NCI-H1105 (cell line): ENCODE measurements around the gene RAB3IL1.
"Not testable (repeated sequence)": the region's sequence is repeated elsewhere in the genome, so short reads cannot be mapped to it uniquely, and the experiment has no call there.

Experiments used
- DNase-seq: peaks from one replicate; lab custom pipeline; 2025; lab: John Stamatoyannopoulos, UW

Gene RAB3IL1

GRCh38 chr11:61885784-61886580 is 31.4 kb downstream of the RAB3IL1 start:
- DNase-seq: no peak

- DNase-seq: peak; percentile 18
Measured at GRCh38 chr11:61885166-61885778, 32.1 kb downstream of the RAB3IL1 start.

- DNase-seq: no peak
Measured at GRCh38 chr11:61883947-61884346, 33.4 kb downstream of the RAB3IL1 start.

- DNase-seq: no peak
Measured at GRCh38 chr11:61883327-61883726, 34.0 kb downstream of the RAB3IL1 start.

- no peak for DNase-seq
Measured at GRCh38 chr11:61882879-61883278, 34.5 kb downstream of the RAB3IL1 start.

- DNase-seq: not testable (repeated sequence)
Measured at GRCh38 chr11:61882267-61882666, 35.1 kb downstream of the RAB3IL1 start.

- DNase-seq: no peak
Measured at GRCh38 chr11:61881397-61881796, 36.0 kb downstream of the RAB3IL1 start.

GRCh38 chr11:61880454-61880853 is 36.9 kb downstream of the RAB3IL1 start:
- DNase-seq: no peak

- no peak for DNase-seq
Measured at GRCh38 chr11:61880031-61880430, 37.3 kb downstream of the RAB3IL1 start.

- no peak for DNase-seq
Measured at GRCh38 chr11:61879152-61879551, 38.2 kb downstream of the RAB3IL1 start.

- no peak for DNase-seq
Measured at GRCh38 chr11:61875698-61876097, 41.7 kb downstream of the RAB3IL1 start.

GRCh38 chr11:61874853-61875252 is 42.5 kb downstream of the RAB3IL1 start:
- DNase-seq: no peak

- no peak for DNase-seq
Measured at GRCh38 chr11:61874377-61874809, 43.0 kb downstream of the RAB3IL1 start.

GRCh38 chr11:61873588-61874376 is 43.6 kb downstream of the RAB3IL1 start:
- no peak for DNase-seq

- no peak for DNase-seq
Measured at GRCh38 chr11:61872935-61873565, 44.3 kb downstream of the RAB3IL1 start.

GRCh38 chr11:61871158-61871597 is 46.2 kb downstream of the RAB3IL1 start:
- DNase-seq: peak; percentile 74

- DNase-seq: no peak
Measured at GRCh38 chr11:61870541-61871031, 46.8 kb downstream of the RAB3IL1 start.

GRCh38 chr11:61869708-61870451 is 47.5 kb downstream of the RAB3IL1 start:
- no peak for DNase-seq

GRCh38 chr11:61869429-61869707 is 48.0 kb downstream of the RAB3IL1 start:
- DNase-seq: no peak

- DNase-seq: no peak
Measured at GRCh38 chr11:61868571-61869428, 48.6 kb downstream of the RAB3IL1 start.

- no peak for DNase-seq
Measured at GRCh38 chr11:61866958-61867343, 50.4 kb downstream of the RAB3IL1 start.
